ENCODE measurements around the gene SCN9A.

GRCh38 chr2:166180951-166181812 is 194.6 kb downstream of the SCN9A start:
- TF ChIP-seq CTCF (IDR thresholded peaks at IDR 0.05), result no peak
- no peak for TF ChIP-seq POLR2A (IDR thresholded peaks at IDR 0.05)

Data from uterus (tissue), 2 donors.